ENCODE results near the gene OXLD1.

DNA sequence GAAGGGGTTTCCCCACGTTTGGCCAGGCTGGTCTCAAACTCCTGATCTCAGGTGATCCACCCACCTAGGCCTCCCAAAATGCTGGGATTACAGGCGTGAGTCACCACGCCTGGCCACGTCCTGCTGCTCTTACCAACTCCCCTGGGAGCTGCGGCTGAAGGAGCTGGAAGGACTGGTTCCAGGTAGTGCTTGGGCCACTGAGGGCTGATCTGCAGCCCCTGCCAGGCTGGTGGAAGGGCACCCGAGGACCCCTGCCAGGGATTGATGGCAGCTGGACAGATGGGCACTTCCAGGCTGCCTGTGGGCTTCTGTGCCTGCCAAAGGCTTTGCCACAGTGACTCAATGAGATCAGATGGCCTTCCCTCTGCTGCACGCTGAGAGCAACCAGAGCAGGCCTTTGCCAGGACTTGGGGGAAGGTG, 2.3 kb downstream of the OXLD1 start:
- no peak for TF ChIP-seq ZNF24 (IDR thresholded peaks at IDR 0.05)
- no peak for TF ChIP-seq ZNF384 (IDR thresholded peaks at IDR 0.05; ENCODE audit: borderline replicate concordance, low read depth, low read length)
- no peak for TF ChIP-seq MYC (IDR thresholded peaks at IDR 0.05; ENCODE audit: insufficient read depth, insufficient read length, insufficient replicate concordance, low read length, severe bottlenecking)
- TF ChIP-seq POLR2AphosphoS5 (IDR thresholded peaks at IDR 0.05; ENCODE audit: low read length), result no peak
- no peak for TF ChIP-seq POLR2A (IDR thresholded peaks at IDR 0.05; ENCODE audit: low read depth, low read length)

Measured in GM12878 (cell line).